ENCODE data around the gene SLIT3. TPM values are rescaled to one million over a fixed set of nuclear protein-coding genes. Genes with fewer than 3 reads are reported as not detected.
A peak's percentile ranks its signal among the peaks of the same experiment; 100 is the strongest.

The SLIT3 gene
- total RNA-seq, 1 experiment from 2014 or later = 21.9 TPM

- in situ Hi-C loops (cut with HindIII; ENCODE audit: low pct_unique_long_range_greater_than_20kb, low sequenced_read_pairs) = no loop called here
- DNase-seq (ENCODE audit: low read depth) = peak; percentile 82
These were observed 252.5 kb downstream of the SLIT3 start for GRCh38 chr5:169048181-169049125.

GRCh38 chr5:169044962-169045361, 256.0 kb downstream of the SLIT3 start:
- in situ Hi-C loops (cut with HindIII; ENCODE audit: low pct_unique_long_range_greater_than_20kb, low sequenced_read_pairs) = no loop called here
- no peak for DNase-seq (ENCODE audit: low read depth)

- in situ Hi-C loops (cut with HindIII; ENCODE audit: low pct_unique_long_range_greater_than_20kb, low sequenced_read_pairs) = no loop called here
- no peak for DNase-seq (ENCODE audit: low read depth)
These were observed 259.8 kb downstream of the SLIT3 start for GRCh38 chr5:169041180-169041579.

DNA sequence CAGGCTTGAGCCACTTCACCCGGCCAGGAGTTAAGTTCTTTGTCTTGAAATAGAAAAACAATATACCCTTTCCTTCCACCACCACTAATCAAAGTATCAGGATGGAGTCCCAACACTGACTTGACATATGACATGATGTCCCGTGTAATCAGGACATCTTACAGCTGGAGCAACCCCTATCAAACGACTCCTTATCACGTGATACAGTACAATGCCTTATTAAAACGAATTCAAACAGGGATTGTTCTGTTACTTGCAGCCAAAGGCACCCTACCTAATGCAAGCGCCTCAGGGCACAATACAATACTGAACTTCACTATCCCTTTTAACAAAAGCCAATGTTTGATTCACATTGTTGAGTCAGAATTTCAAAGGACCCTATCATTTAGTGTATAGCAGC, 261.3 kb downstream of the SLIT3 start:
- in situ Hi-C loops (cut with HindIII; ENCODE audit: low pct_unique_long_range_greater_than_20kb, low sequenced_read_pairs) = no loop called here
- DNase-seq (ENCODE audit: low read depth) = no peak

DNA sequence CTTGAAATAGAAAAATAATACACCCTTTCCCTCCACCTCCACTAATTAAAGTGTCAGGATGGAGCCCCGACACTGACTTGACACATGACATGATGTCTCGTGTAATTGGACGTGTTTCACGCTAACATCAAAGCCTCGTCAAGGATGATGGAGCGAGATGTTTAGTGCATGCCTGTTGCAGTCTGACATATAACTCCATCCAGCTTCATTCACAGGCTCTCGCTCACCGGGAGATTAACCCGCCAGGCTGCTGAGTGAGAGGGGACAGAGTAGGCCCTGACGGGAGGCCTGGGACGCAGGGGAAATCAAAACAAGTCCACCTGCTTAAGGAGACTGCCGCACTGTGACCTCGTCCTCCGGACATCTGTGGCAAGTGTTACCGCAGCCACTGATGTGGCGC, 263.5 kb downstream of the SLIT3 start:
- in situ Hi-C loops (cut with HindIII; ENCODE audit: low pct_unique_long_range_greater_than_20kb, low sequenced_read_pairs) = no loop called here
- DNase-seq (ENCODE audit: low read depth) = no peak

DNA sequence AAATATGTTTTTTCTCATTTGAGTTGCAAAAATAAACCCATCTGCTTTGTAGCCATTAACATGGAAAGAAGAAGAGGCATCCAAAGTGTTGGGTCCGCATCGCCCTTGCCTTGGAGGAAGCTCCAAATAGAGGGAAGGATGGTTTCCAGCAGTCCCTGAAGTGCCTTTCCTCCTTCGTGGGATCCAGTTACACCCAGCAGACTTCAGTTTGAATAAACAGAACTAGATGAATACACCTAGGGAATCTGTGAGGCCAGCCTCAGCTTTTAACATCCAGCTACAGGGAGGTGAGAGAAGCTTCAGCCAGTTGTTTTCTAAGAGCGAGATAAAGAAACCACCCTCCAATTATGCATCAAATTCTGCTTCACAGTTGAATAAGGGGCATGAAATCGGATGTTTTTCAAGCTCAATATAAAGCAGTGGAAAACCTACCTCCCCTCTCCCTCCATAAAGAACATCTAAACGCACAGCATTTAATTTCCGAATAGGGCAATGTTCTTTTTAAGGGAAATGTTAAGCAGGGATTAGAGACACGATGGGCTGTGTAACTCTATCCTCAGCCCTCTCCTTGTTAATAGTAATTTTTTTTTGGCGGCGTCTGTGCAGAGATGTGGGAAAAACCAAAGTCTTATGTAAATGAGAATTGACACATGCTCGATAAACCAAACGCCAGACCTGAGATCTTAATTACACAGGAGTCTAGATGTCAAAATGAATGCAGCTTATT, 264.7 kb downstream of the SLIT3 start:
- in situ Hi-C loops (cut with HindIII; ENCODE audit: low pct_unique_long_range_greater_than_20kb, low sequenced_read_pairs) = no loop called here
- no peak for DNase-seq (ENCODE audit: low read depth)

DNA sequence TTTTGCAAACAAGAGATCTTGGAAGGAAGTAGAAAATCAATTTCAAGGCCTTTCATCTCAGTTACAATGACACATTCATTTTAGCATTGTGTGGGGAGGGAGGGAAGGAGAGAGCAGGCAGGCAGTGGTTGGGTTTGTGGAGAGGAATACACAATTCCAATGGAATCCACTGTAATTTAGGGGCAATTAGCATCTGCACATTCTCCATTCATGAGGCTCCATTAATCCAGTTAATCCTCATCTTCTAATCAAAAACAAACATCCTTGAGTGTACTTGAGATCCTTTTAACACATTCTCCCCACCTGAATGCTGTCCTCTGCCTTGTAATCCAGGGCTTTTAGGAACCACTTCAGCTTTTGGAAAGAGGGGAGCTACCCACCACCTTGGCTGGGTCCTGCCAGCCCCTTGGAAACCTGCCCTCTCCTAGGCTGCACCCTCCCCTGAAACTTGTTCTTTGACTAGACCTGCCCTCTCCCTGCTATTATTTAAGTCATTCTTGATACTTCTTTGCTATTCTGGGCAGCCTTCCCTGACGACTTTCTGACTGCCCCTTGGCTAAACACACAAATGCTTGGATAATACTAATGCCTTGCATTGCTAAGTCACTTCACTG, 271.2 kb downstream of the SLIT3 start:
- in situ Hi-C loops (cut with HindIII; ENCODE audit: low pct_unique_long_range_greater_than_20kb, low sequenced_read_pairs) = no loop called here
- DNase-seq (ENCODE audit: low read depth) = peak; percentile 33

- DNase-seq (ENCODE audit: low read depth) = no peak
- in situ Hi-C loops (cut with HindIII; ENCODE audit: low pct_unique_long_range_greater_than_20kb, low sequenced_read_pairs) = no loop called here
These were observed 271.9 kb downstream of the SLIT3 start for GRCh38 chr5:169029037-169029436.

DNA sequence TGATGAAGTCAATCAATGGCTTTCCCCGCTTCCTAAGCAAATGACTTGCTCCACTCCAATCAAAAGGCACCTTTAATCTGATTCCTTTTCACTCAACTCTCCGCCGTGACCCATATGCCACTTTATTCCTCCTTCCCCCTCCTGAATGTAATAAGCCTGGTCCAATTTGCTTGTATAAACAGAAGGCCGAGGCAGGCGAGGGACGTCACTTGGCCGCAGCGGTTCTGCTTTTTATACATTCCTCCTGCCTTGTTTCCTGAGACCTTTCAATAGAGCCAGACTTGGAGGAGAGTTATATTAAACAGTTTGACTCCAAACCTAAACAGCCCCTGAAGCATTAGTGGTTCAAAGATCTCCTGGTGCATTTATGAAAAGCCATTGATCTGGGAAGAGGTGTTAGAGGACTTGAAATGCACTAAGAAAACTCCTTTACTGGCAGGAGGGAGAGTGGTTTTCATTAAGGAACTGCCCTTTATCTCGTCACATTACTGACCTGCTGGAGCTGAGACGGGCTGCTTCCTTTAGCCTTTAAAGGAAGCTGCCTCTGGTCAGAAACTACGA, 273.4 kb downstream of the SLIT3 start:
- no peak for DNase-seq (ENCODE audit: low read depth)
- in situ Hi-C loops (cut with HindIII; ENCODE audit: low pct_unique_long_range_greater_than_20kb, low sequenced_read_pairs) = no loop called here

- no peak for DNase-seq (ENCODE audit: low read depth)
- in situ Hi-C loops (cut with HindIII; ENCODE audit: low pct_unique_long_range_greater_than_20kb, low sequenced_read_pairs) = no loop called here
These were observed 275.4 kb downstream of the SLIT3 start for GRCh38 chr5:169025491-169025890.

- in situ Hi-C loops (cut with HindIII; ENCODE audit: low pct_unique_long_range_greater_than_20kb, low sequenced_read_pairs) = no loop called here
- DNase-seq (ENCODE audit: low read depth) = no peak
These were observed 276.5 kb downstream of the SLIT3 start for GRCh38 chr5:169024421-169024820.

GRCh38 chr5:169022718-169023117, 278.2 kb downstream of the SLIT3 start:
- in situ Hi-C loops (cut with HindIII; ENCODE audit: low pct_unique_long_range_greater_than_20kb, low sequenced_read_pairs) = no loop called here
- DNase-seq (ENCODE audit: low read depth) = no peak

DNA sequence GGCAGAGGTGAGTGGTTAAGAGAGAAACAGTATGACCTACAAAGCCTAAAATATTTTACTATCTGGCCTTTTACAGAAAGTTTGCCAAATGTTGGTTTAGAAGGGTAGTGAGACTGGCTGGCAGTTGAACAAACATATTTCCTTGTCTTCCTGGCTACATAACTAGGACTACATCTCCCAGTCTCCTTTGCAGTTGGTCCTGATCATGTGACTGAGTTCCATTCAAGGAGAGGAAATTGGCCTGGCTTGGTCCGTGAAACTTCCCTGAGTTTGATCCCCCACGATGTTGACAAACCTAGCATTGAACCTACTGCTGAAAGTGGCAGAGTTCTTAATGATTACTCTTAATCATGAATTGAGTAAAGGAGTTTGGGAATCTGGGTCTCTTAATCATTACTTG, 280.8 kb downstream of the SLIT3 start:
- in situ Hi-C loops (cut with HindIII; ENCODE audit: low pct_unique_long_range_greater_than_20kb, low sequenced_read_pairs) = no loop called here
- DNase-seq (ENCODE audit: low read depth) = peak; percentile 44

DNA sequence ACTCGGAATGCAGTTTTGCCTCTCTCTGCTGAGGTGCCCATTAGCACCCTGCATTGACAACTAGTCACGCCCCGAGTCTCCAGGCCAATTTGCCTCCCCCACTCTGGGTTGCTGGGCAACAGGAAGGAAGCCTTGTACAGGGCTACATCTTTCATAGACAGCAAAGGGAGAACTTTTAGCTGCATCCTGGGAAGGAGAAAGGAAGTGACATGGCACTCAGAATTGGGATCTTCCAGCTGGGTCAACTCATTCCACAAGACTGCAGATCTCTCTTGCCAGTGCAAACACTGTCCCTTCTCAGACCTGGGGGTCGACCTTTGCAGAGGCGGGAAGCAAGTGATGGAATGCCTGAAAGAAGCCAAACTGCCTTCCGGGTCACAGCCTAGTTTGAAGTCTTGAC, 282.0 kb downstream of the SLIT3 start:
- in situ Hi-C loops (cut with HindIII; ENCODE audit: low pct_unique_long_range_greater_than_20kb, low sequenced_read_pairs) = no loop called here
- no peak for DNase-seq (ENCODE audit: low read depth)

DNA sequence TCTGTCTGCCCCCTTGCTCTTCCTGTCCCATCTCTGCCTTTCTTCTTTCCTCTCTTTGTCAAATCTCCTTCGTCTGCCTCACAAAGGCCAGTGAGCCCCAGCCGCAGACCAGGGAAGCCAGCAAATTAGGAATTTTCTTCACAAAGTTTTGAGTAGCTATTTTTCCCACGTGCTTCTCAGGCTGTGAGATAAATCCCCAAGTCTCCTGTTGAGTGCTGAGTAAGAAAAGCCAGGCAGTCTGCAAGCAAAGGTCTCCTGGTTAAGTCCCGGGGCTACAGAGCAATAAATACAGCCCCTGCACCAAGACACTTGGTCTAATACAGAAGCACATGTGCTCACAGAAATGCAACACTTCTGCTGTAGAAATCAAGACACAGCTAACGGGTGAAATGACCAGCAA, 284.9 kb downstream of the SLIT3 start:
- no peak for DNase-seq (ENCODE audit: low read depth)
- in situ Hi-C loops (cut with HindIII; ENCODE audit: low pct_unique_long_range_greater_than_20kb, low sequenced_read_pairs) = no loop called here

- DNase-seq (ENCODE audit: low read depth) = no peak
- in situ Hi-C loops (cut with HindIII; ENCODE audit: low pct_unique_long_range_greater_than_20kb, low sequenced_read_pairs) = no loop called here
These were observed 287.1 kb downstream of the SLIT3 start for GRCh38 chr5:169013846-169014245.

- no peak for DNase-seq (ENCODE audit: low read depth)
- in situ Hi-C loops (cut with HindIII; ENCODE audit: low pct_unique_long_range_greater_than_20kb, low sequenced_read_pairs) = no loop called here
These were observed 287.7 kb downstream of the SLIT3 start for GRCh38 chr5:169013208-169013728.

- in situ Hi-C loops (cut with HindIII; ENCODE audit: low pct_unique_long_range_greater_than_20kb, low sequenced_read_pairs) = no loop called here
- DNase-seq (ENCODE audit: low read depth) = peak; percentile 85
These were observed 288.5 kb downstream of the SLIT3 start for GRCh38 chr5:169012450-169012849.

DNA sequence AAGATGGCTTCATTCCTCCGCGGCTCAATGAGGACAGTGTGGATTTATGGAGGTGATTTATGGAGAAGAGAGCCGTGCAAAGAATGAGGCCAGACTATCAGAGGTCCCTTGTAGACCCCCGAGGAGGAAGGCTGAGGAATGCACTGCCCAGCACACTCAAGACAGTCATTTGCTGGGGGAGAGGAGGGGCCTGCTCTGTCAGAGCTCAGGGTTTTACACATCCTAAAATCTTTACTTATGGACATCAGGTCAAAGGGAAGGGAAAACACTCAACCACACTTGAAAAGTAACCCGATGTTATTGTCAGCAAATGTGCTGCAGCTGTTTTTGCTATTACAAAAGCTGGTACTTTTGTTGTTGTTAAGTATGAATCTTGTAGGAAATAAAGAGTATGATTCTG, 289.5 kb downstream of the SLIT3 start:
- in situ Hi-C loops (cut with HindIII; ENCODE audit: low pct_unique_long_range_greater_than_20kb, low sequenced_read_pairs) = no loop called here
- DNase-seq (ENCODE audit: low read depth) = no peak
